NCI-H69 (cell line): Measurements from ENCODE around the gene METAP1D.
"Not testable (repeated sequence)": the region's sequence is repeated elsewhere in the genome, so short reads cannot be mapped to it uniquely, and the experiment has no call there.

Experiments used
- DNase-seq: peaks from one replicate; lab custom pipeline; 2025; lab: John Stamatoyannopoulos, UW

METAP1D gene

DNA sequence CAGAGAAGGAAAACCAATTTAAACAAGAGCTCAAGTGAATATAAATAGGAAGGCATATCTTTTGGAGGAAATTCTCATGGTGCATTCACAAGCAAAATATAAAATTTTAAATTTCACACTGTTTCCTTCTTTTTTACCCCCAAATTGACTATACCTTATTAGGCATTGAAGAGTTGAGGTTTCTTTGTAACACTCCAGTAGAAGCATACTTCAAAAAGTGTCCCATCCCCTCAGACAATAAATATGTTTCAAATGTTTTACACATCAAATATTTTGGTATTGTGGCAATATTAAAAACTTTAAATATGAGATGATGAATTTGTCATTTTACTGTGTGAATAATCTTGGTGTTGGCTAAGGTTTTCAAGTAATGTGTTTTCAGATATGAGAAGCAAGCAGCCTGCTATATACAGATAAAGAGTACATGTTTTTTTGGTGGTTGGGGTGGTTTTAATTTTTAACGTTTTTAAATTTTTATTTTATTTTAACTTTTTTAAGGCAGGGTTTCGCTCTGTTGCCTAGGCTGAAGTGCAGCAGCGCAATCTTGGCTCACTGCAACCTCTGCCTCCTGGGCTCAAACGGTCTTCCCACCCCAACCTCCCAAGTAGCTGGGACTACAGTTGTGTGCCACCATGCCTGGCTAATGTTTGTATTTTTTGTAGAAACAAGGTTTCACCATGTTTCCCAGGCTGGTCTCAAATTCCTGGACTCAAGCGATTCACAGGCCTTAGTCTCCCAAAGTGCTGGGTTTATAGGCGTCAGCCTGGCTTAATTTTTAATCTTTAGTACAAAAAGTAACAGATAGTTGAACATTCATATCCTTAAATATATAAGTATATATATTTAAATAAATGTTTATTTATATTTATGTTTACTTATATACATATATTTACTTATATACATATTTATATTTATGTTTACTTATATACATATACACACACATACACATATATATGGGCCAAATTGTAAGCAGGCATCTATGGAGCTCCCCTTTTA lies 49.1 kb downstream of the METAP1D start:
- DNase-seq: no peak

GRCh38 chr2:172049567-172050120 lies 49.9 kb downstream of the METAP1D start:
- no peak for DNase-seq

- DNase-seq: no peak
Observed at GRCh38 chr2:172050479-172051125, 50.8 kb downstream of the METAP1D start.

DNA sequence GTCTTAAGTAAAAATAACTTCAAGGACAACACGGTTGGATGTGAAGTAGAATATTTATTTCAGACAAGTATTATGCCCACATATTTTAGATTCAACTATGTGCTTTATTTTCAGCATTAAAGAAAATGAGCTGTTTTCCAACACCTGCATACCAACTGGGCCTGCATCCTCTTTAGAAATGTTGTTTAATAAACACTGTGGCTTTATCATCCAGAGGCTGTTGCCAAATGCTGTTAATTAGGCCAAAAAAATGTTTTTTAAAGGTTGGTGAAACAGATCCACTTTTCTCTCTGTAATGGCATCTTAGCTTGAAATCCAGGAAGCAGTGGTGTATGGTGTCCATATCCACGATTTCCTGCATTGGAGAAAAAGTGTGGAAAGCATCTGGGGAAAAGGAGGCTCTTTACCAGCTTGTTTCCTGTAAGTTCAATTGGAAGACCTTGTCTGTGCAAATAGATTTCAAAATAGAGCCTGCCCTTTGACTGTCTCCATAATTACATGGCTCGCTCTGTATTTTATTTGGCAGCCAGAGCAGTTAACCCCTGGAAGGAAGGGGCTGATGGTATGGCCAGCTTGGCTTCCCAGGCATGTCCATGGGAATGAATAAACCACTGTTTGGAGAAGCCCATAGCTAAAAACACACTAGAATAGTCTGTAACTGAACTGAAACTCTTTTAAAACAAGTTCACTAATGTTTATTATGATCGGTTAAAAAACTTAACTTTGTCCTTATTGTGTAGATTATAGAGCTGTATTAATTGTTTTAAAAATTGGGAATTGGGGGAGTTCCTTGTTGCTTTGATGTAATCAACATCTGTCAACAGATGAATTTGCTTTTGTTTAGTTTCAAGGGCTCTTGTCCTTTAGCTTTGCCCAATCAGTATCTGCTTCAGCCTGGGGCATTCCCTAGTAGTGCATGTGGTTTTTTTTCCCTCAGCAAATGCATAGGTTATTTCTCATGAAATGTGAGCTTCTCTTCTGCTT lies 52.5 kb downstream of the METAP1D start:
- DNase-seq: peak; percentile 87

DNA sequence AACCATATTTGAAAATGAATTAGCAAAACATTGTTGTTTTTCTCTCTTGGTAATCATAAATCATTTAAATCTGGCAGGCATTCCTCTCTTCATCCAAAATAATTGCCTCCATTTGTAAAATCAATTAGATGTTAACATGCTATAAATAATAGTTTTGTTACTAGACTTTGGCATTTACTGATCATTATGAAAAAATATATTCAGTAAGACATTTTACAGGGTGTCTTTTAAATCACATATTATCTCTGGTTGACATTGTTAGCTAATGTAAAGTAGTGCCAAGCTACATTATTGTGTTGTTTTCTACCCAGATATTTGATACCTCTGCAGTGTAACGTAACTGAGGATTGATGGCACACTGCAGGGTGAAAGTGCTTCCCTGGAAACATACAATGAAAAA lies 53.7 kb downstream of the METAP1D start:
- DNase-seq: no peak

DNA sequence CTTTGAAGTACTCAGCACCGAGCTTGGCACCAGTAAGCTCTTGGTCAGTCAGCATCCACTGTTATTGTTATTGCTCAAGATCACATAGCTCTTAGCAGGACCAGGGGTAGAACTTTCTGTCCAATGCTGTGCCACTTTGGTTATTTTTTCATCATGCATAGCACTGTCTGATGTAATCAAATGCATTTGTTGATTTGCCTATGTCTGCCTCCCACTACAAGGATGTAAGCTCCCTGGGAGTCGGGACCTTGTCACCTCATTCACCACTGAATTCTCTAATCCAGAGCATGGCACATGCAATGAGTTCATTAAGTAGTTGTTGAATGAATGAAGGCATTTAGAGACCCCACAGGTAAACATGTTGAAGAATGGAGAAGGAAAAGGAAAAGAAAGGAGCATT lies 56.5 kb downstream of the METAP1D start:
- no peak for DNase-seq

- DNase-seq: no peak
Observed at GRCh38 chr2:172058660-172059059, 58.9 kb downstream of the METAP1D start.

DNA sequence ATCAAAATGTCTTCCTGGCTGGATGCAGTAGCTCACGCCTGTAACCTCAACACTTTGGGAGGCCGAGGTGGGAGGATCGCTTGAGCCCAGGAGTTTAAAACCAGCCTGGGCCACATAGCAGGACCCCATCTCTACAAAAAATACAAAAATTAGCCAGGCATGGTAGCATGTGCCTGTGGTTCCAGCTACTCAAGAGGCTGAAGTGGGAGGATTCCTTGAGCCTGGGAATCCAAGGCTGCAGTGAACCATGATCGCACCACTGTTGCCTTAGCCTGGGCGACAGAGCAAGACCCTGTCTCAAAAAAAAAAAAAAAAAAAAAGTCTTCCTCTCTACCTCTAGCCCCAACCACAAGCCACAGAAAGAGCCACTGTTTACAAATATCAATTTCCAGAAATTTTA lies 60.4 kb downstream of the METAP1D start:
- not testable (repeated sequence) for DNase-seq

GRCh38 chr2:172062402-172063004 lies 62.8 kb downstream of the METAP1D start:
- no peak for DNase-seq

DNA sequence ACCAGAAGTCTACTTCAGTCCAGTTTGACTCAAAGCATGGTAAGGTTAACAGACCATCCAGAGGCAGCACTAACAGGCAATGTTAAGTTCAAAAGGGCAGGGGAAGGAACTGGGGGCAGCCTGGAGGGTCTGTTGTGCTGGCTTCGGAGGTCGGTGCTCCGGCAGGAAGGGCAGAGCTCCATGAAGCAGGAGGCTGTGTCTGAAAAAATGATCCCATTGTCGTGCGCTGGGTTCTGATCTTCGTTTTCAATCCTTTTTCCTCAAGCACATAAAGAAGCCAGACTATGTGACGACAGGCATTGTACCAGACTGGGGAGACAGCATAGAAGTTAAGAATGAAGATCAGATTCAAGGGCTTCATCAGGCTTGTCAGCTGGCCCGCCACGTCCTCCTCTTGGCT lies 63.7 kb downstream of the METAP1D start:
- no peak for DNase-seq

DNA sequence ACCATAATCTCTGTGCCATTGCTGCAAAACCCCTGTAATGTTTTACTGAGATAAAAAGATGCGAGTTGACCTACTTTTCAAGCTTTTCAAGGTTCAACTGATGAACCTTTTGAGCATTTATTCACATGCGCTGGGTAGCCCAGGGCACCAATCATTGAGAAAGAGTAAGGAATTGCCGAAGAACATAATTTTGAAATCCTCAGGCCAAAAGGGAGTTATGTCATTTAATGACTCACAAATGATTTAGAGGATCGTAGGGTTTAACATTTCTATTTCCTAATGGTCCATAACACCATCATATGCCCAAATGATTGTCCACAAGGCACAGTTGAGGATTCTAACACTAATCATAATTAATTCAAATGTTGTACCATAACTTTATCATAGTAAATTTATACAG lies 65.4 kb downstream of the METAP1D start:
- DNase-seq: no peak

DNA sequence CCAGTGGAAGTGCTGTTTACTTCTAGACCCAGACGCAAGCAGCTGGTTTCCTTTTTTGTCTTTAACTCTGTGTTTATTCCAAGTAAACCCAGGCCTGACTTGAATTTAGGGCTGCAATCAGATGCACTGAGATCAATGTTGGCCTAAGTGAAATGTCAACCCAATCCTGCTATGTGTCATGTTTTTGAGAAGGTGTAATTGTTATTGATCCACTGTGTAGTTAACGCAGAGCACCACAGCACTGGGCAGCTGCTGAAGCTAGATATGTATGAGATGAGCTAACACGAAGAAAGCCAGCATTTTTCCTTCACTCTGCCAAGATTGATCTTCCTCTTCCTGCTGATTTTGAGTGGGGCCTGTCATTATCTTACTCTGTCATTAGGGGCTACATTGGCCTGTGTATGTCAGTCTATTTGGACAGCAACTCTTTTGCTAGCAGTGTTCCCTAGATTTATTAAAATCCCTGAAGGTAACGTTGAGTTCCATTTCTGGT lies 66.7 kb downstream of the METAP1D start:
- peak; percentile 53 for DNase-seq

- not testable (repeated sequence) for DNase-seq
Observed at GRCh38 chr2:172067905-172068304, 68.2 kb downstream of the METAP1D start.

- peak; percentile 43 for DNase-seq
Observed at GRCh38 chr2:172070936-172071335, 71.2 kb downstream of the METAP1D start.

DNA sequence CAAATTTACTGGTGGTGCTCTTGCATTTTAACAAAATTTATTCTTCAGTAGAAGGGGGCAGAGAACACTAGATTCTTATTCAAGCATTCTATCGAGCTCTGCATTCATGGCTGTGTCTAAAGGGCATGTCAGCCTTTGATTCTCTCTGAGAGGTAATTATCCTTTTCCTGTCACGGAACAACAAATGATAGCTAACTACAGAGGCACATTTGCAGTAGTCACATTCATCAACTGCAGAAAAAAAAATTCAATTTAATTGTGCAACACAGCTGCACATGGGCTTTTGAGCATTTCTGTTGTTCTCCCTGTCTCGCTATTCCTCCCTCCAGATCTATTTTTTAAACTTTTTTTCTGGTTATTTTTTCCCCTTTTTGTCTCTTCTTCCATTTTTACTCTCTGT lies 72.5 kb downstream of the METAP1D start:
- peak; percentile 82 for DNase-seq

- DNase-seq: peak; percentile 62
Observed at GRCh38 chr2:172072706-172073105, 73.0 kb downstream of the METAP1D start.

DNA sequence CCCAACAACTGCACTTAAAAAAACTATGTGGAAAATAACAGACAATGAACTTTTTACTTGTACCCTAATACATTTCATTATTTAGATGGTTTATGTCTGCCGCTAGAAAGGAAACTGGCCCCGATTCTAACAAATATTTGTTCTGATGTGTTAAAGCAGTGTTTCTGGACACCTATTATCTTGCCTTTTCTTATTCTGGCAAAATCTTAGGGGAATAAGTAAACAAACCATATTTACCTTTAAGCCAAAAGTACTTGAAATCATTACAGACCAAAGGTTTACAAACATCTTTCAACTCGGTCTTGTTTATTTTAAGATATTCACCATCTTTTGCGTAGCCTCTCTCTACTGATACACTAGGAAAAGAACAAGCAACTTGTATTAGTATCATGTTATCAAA lies 73.8 kb downstream of the METAP1D start:
- no peak for DNase-seq

DNA sequence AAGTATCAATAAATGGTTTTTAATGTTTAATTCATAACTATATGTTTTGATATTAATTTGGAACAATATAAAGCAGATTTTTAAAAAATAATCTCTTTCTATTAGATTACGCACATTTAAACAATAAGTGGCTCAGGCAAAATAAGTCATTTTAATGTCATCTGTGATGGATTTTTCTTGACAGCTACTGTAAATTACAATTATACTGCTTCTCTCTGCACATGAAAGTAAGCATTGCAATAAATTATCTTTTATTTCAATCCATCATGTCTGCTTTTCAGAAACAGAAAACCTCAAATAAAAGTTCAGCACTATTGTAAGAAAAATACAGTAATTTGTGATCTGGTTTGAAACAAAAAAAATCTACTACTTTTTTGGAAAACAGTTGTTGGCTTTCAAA lies 74.5 kb downstream of the METAP1D start:
- no peak for DNase-seq

GRCh38 chr2:172079416-172079815 lies 79.7 kb downstream of the METAP1D start:
- DNase-seq: no peak

GRCh38 chr2:172079838-172080640 lies 80.3 kb downstream of the METAP1D start:
- DNase-seq: peak; percentile 68
